ENCODE data around the gene OBSCN.
"Not testable (repeated sequence)": the region's sequence is repeated elsewhere in the genome, so short reads cannot be mapped to it uniquely, and the experiment has no call there.

The OBSCN gene

GRCh38 chr1:228228147-228228546 lies 20.3 kb downstream of the OBSCN start:
- Histone ChIP-seq H3K4me1 (ENCODE audit: control insufficient read depth, insufficient read depth, low read depth, low read length) (peaks cover 11% of the 10 kb centered on the region), H2BK12ac (ENCODE audit: low read length in 2 of 2) (peak overlapping the region in 1 of 2 experiments; percentile 37), H2BK15ac (ENCODE audit: low read depth, poor library complexity, severe bottlenecking) (peak overlapping the region; percentile 41), H3K27ac (ENCODE audit: low read length, poor library complexity, severe bottlenecking) (peak overlapping the region; percentile 66), H3K36me3 (ENCODE audit: control insufficient read depth in 1 of 2, insufficient read depth in 2 of 2, low read depth in 1 of 2, low read length in 2 of 2) (peaks cover 0 to 29% of the 10 kb centered on the region in 2 experiments), H4K91ac (ENCODE audit: low read length) (peak overlapping the region; percentile 75), H3K4ac (ENCODE audit: low read depth in 1 of 2, low read length in 2 of 2) (peak overlapping the region in 1 of 2 experiments; percentile 17), H4K8ac (ENCODE audit: low read length) (peak overlapping the region; percentile 29), H3K18ac (ENCODE audit: low read depth in 1 of 2, low read length in 2 of 2) (peak overlapping the region; percentile 35 to 69), H3K9me3 (ENCODE audit: control insufficient read depth, low read length) (peaks cover 18% of the 10 kb centered on the region), H3K79me1 (replicated peaks; ENCODE audit: low read length, poor library complexity, severe bottlenecking) (peaks cover 10% of the 10 kb centered on the region), H2AK5ac (ENCODE audit: low read length, severe bottlenecking) (peak overlapping the region; percentile 34)
- H2AFZ ChIP-seq (ENCODE audit: low read depth, low read length); H2BK5ac ChIP-seq (ENCODE audit: low read depth, low read length, poor library complexity, severe bottlenecking); H3K23ac ChIP-seq (ENCODE audit: low read length in 2 of 2); H2BK120ac ChIP-seq (ENCODE audit: low read depth, low read length); H3K9ac ChIP-seq (ENCODE audit: low read length); H3K4me3 ChIP-seq (ENCODE audit: insufficient read depth in 1 of 2, low read depth in 1 of 2, low read length in 2 of 2); H3K14ac ChIP-seq (ENCODE audit: low read length in 2 of 2); H3K27me3 ChIP-seq (ENCODE audit: control insufficient read depth in 1 of 2, insufficient read depth in 1 of 2, low read length in 2 of 2); DNase-seq; H3K4me2 ChIP-seq (ENCODE audit: low read length, poor library complexity, severe bottlenecking): not testable (repeated sequence)
- WGBS, result 90% methylated on average over 5 of the region's 5 CpGs

- H2AFZ ChIP-seq (ENCODE audit: low read depth, low read length), result no peak overlapping the region
Observed at GRCh38 chr1:228228601-228229074, 20.8 kb downstream of the OBSCN start.

GRCh38 chr1:228231189-228231588 lies 23.3 kb downstream of the OBSCN start:
- H3K9ac ChIP-seq (ENCODE audit: low read length), result no peak overlapping the region
- H3K4ac ChIP-seq (ENCODE audit: low read depth in 1 of 2, low read length in 2 of 2), result no peak overlapping the region
- H2BK15ac ChIP-seq (ENCODE audit: low read depth, poor library complexity, severe bottlenecking), result no peak overlapping the region
- H3K79me1 ChIP-seq (replicated peaks; ENCODE audit: low read length, poor library complexity, severe bottlenecking), result peaks cover 8% of the 10 kb centered on the region
- H2BK120ac ChIP-seq (ENCODE audit: low read depth, low read length), result no peak overlapping the region
- no peak overlapping the region for H3K23ac ChIP-seq (ENCODE audit: low read length in 2 of 2)
- H2AFZ ChIP-seq (ENCODE audit: low read depth, low read length), result no peak overlapping the region
- no peak overlapping the region for H4K91ac ChIP-seq (ENCODE audit: low read length)
- peaks cover 0 to 16% of the 10 kb centered on the region in 2 experiments for H3K36me3 ChIP-seq (ENCODE audit: control insufficient read depth in 1 of 2, insufficient read depth in 2 of 2, low read depth in 1 of 2, low read length in 2 of 2)
- H2AK5ac ChIP-seq (ENCODE audit: low read length, severe bottlenecking), result no peak overlapping the region
- no peak overlapping the region for H3K27ac ChIP-seq (ENCODE audit: low read length, poor library complexity, severe bottlenecking)
- no peak overlapping the region for H2BK5ac ChIP-seq (ENCODE audit: low read depth, low read length, poor library complexity, severe bottlenecking)
- H3K9me3 ChIP-seq (ENCODE audit: control insufficient read depth, low read length), result peaks cover 6% of the 10 kb centered on the region
- no peak overlapping the region for H3K18ac ChIP-seq (ENCODE audit: low read depth in 1 of 2, low read length in 2 of 2)
- no peak overlapping the region for H3K4me2 ChIP-seq (ENCODE audit: low read length, poor library complexity, severe bottlenecking)
- no peaks in the 10 kb centered on the region for H3K27me3 ChIP-seq (ENCODE audit: control insufficient read depth in 1 of 2, insufficient read depth in 1 of 2, low read length in 2 of 2)
- 100% methylated on average over 2 of the region's 2 CpGs for WGBS
- H3K4me1 ChIP-seq (ENCODE audit: control insufficient read depth, insufficient read depth, low read depth, low read length), result peaks cover 11% of the 10 kb centered on the region
- no peak overlapping the region for H2BK12ac ChIP-seq (ENCODE audit: low read length in 2 of 2)
- no peak for DNase-seq
- no peak overlapping the region for H3K14ac ChIP-seq (ENCODE audit: low read length in 2 of 2)
- H3K4me3 ChIP-seq (ENCODE audit: insufficient read depth in 1 of 2, low read depth in 1 of 2, low read length in 2 of 2), result no peak overlapping the region
- no peak overlapping the region for H4K8ac ChIP-seq (ENCODE audit: low read length)

More at GRCh38 chr1:228228601-228229074, 20.8 kb downstream of the OBSCN start:
- H3K27me3 ChIP-seq (ENCODE audit: control insufficient read depth in 1 of 2, insufficient read depth in 1 of 2, low read length in 2 of 2), result no peaks in the 10 kb centered on the region
- no peak overlapping the region for H3K4ac ChIP-seq (ENCODE audit: low read depth in 1 of 2, low read length in 2 of 2)
- peaks cover 10% of the 10 kb centered on the region for H3K79me1 ChIP-seq (replicated peaks; ENCODE audit: low read length, poor library complexity, severe bottlenecking)
- H3K27ac ChIP-seq (ENCODE audit: low read length, poor library complexity, severe bottlenecking), result peak overlapping the region; percentile 66
- no peak overlapping the region for H2BK12ac ChIP-seq (ENCODE audit: low read length in 2 of 2)
- peaks cover 11% of the 10 kb centered on the region for H3K4me1 ChIP-seq (ENCODE audit: control insufficient read depth, insufficient read depth, low read depth, low read length)
- no peak overlapping the region for H4K8ac ChIP-seq (ENCODE audit: low read length)
- H3K36me3 ChIP-seq (ENCODE audit: control insufficient read depth in 1 of 2, insufficient read depth in 2 of 2, low read depth in 1 of 2, low read length in 2 of 2), result peaks cover 0 to 29% of the 10 kb centered on the region in 2 experiments
- peaks cover 21% of the 10 kb centered on the region for H3K9me3 ChIP-seq (ENCODE audit: control insufficient read depth, low read length)
- no peak overlapping the region for H3K14ac ChIP-seq (ENCODE audit: low read length in 2 of 2)
- WGBS, result 46% methylated on average over 4 of the region's 5 CpGs
- no peak overlapping the region for H2BK5ac ChIP-seq (ENCODE audit: low read depth, low read length, poor library complexity, severe bottlenecking)
- no peak overlapping the region for H3K18ac ChIP-seq (ENCODE audit: low read depth in 1 of 2, low read length in 2 of 2)
- peak overlapping the region; percentile 31 for H3K9ac ChIP-seq (ENCODE audit: low read length)
- no peak overlapping the region for H2AK5ac ChIP-seq (ENCODE audit: low read length, severe bottlenecking)
- H3K4me3 ChIP-seq (ENCODE audit: insufficient read depth in 1 of 2, low read depth in 1 of 2, low read length in 2 of 2), result no peak overlapping the region
- no peak overlapping the region for H3K23ac ChIP-seq (ENCODE audit: low read length in 2 of 2)
- no peak overlapping the region for H3K4me2 ChIP-seq (ENCODE audit: low read length, poor library complexity, severe bottlenecking)
- no peak overlapping the region for H2BK120ac ChIP-seq (ENCODE audit: low read depth, low read length)
- no peak overlapping the region for H2BK15ac ChIP-seq (ENCODE audit: low read depth, poor library complexity, severe bottlenecking)
- H4K91ac ChIP-seq (ENCODE audit: low read length), result no peak overlapping the region
- peak; percentile 94 for DNase-seq

DNA sequence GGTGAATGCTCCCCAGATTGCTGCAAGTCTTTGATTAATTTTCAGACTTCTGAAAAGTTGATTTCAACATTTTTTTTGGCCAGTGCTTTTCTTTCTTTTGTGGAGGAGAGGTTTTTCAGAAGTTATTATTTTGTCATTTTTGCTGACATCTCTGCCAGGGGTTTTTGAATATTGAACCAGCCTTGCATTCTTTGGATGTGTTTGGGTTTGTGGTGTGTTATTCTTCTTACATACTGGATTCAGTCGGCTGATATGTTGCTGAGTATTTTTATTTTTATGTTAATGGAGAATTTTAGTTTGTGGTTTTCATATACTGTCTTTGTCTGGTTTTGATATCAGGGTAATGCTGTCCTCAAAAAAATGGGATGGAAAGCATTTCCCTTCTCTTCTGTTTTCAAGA lies 25.3 kb downstream of the OBSCN start:
- Histone ChIP-seq H2BK12ac (ENCODE audit: low read length in 2 of 2) (no peak overlapping the region), H3K79me1 (replicated peaks; ENCODE audit: low read length, poor library complexity, severe bottlenecking) (peaks cover 5% of the 10 kb centered on the region), H3K36me3 (ENCODE audit: control insufficient read depth in 1 of 2, insufficient read depth in 2 of 2, low read depth in 1 of 2, low read length in 2 of 2) (peaks cover 0 to 10% of the 10 kb centered on the region in 2 experiments), H3K4ac (ENCODE audit: low read depth in 1 of 2, low read length in 2 of 2) (no peak overlapping the region), H4K8ac (ENCODE audit: low read length) (no peak overlapping the region), H2BK15ac (ENCODE audit: low read depth, poor library complexity, severe bottlenecking) (no peak overlapping the region), H3K4me1 (ENCODE audit: control insufficient read depth, insufficient read depth, low read depth, low read length) (peaks cover 1% of the 10 kb centered on the region), H3K18ac (ENCODE audit: low read depth in 1 of 2, low read length in 2 of 2) (no peak overlapping the region), H3K9me3 (ENCODE audit: control insufficient read depth, low read length) (peaks cover 11% of the 10 kb centered on the region), H3K23ac (ENCODE audit: low read length in 2 of 2) (no peak overlapping the region), H3K14ac (ENCODE audit: low read length in 2 of 2) (no peak overlapping the region), H4K91ac (ENCODE audit: low read length) (no peak overlapping the region), H2BK120ac (ENCODE audit: low read depth, low read length) (no peak overlapping the region), H2BK5ac (ENCODE audit: low read depth, low read length, poor library complexity, severe bottlenecking) (no peak overlapping the region), H3K4me3 (ENCODE audit: insufficient read depth in 1 of 2, low read depth in 1 of 2, low read length in 2 of 2) (no peak overlapping the region), H3K9ac (ENCODE audit: low read length) (no peak overlapping the region), H2AFZ (ENCODE audit: low read depth, low read length) (no peak overlapping the region), H3K27ac (ENCODE audit: low read length, poor library complexity, severe bottlenecking) (no peak overlapping the region), H3K4me2 (ENCODE audit: low read length, poor library complexity, severe bottlenecking) (no peak overlapping the region), H2AK5ac (ENCODE audit: low read length, severe bottlenecking) (no peak overlapping the region), H3K27me3 (ENCODE audit: control insufficient read depth in 1 of 2, insufficient read depth in 1 of 2, low read length in 2 of 2) (no peaks in the 10 kb centered on the region)
- DNase-seq, result no peak
- 97% methylated on average over 1 of the region's 1 CpG for WGBS
